Endothelial cell (in vitro differentiated cells): ENCODE measurements around the gene DGAT2. TPM values are rescaled to one million over a fixed set of nuclear protein-coding genes. Genes with fewer than 3 reads are reported as not detected.

Experiments
- DNase-seq: peaks from one replicate; pipeline ENCODE4 v3.0.0; 2021; ENCODE audit warnings: low spot score
- H3K27ac Mint-ChIP-seq: one replicate; pipeline ENCODE4 v1.8.0; 2021; ENCODE audit warnings: mixed read lengths, inconsistent platforms; ENCODE audit not compliant: unreplicated experiment
- H3K27me3 Mint-ChIP-seq: one replicate; pipeline ENCODE4 v1.8.0; 2021; ENCODE audit warnings: mild to moderate bottlenecking, moderate library complexity, mixed read lengths, inconsistent platforms; ENCODE audit not compliant: unreplicated experiment
- H3K36me3 Mint-ChIP-seq: one replicate; pipeline ENCODE4 v1.8.0; 2021; ENCODE audit warnings: mild to moderate bottlenecking, low read depth, mixed read lengths, inconsistent platforms; ENCODE audit not compliant: unreplicated experiment
- H3K4me1 Mint-ChIP-seq: one replicate; pipeline ENCODE4 v1.8.0; 2021; ENCODE audit warnings: mild to moderate bottlenecking, mixed read lengths, inconsistent platforms; ENCODE audit not compliant: unreplicated experiment
- H3K4me3 Mint-ChIP-seq: one replicate; pipeline ENCODE4 v1.8.0; 2021; ENCODE audit warnings: mild to moderate bottlenecking, mixed read lengths, inconsistent platforms; ENCODE audit not compliant: unreplicated experiment
- H3K9me3 Mint-ChIP-seq: one replicate; pipeline ENCODE4 v1.8.0; 2021; ENCODE audit warnings: mixed read lengths, inconsistent platforms; ENCODE audit not compliant: unreplicated experiment
- CTCF ChIP-seq: fragments of 200-600 bp; sonication (generic); IDR thresholded peaks from one replicate; pipeline ENCODE4 v1.5.0; 2021; ENCODE audit warnings: antibody characterized with exemption; ENCODE audit not compliant: unreplicated experiment
- total RNA-seq: library from RNA; stranded (reverse); fragmentation: NEBNext Ultra II Directional; extraction: Animal tissue kit (Norgen Biotek cat#: 25700); gene quantifications from one replicate; pipeline ENCODE4 v1.2.1, GENCODE V29; 2021; ENCODE audit not compliant: unreplicated experiment

The DGAT2 gene
- total RNA-seq, 1 donor from 2014 or later: 0.51 TPM

DNA sequence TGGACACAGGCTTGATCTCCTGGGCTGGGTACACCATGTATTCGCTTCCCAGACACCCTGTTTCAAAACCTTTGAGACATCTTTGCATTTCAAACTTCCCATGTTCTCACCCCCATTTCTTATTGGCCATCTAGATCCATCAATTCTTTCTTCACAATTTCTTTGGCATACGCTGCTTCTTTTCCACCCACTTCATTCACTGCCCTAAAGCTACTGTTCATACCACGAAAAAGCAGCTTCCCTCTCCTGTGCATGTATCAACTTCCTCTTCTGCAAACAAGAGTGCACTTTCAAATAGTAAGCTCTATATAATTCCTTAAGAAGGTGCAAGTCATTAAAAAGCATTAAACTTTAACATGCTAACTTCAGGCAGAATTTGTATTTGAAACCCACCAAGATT, 67.8 kb downstream of the DGAT2 start:
- DNase-seq: no peak
- peaks cover 3% of the 10 kb centered on the region for H3K4me1 Mint-ChIP-seq
- no peak overlapping the region for H3K27ac Mint-ChIP-seq
- peaks cover 7% of the 10 kb centered on the region for H3K36me3 Mint-ChIP-seq
- H3K9me3 Mint-ChIP-seq: no peaks in the 10 kb centered on the region
- H3K4me3 Mint-ChIP-seq: no peak overlapping the region
- peaks cover 2% of the 10 kb centered on the region for H3K27me3 Mint-ChIP-seq
- TF ChIP-seq CTCF: no peak

DNA sequence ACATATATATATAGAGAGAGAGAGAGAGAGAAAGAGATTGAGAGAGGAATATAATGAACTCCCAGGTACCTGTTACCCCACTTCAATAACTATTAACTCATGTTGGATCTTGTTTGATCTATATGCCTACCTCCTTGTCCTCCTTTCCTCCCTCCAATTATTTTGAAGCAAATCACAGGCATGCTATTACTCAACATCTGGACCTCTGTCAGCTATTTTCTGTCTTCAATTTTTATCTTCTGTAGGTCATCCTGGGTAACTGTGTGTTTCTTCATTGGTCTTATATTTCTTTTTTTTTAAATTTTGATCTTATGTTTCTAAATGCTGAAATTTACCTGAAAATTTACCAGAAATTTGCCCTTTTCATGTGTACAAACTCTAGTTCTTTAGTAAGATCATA, 71.3 kb downstream of the DGAT2 start:
- H3K27me3 Mint-ChIP-seq: peaks cover 1% of the 10 kb centered on the region
- no peaks in the 10 kb centered on the region for H3K9me3 Mint-ChIP-seq
- no peak overlapping the region for H3K4me3 Mint-ChIP-seq
- no peak for DNase-seq
- H3K36me3 Mint-ChIP-seq: no peaks in the 10 kb centered on the region
- no peak for TF ChIP-seq CTCF
- no peak overlapping the region for H3K27ac Mint-ChIP-seq
- H3K4me1 Mint-ChIP-seq: peaks cover 3% of the 10 kb centered on the region

DNA sequence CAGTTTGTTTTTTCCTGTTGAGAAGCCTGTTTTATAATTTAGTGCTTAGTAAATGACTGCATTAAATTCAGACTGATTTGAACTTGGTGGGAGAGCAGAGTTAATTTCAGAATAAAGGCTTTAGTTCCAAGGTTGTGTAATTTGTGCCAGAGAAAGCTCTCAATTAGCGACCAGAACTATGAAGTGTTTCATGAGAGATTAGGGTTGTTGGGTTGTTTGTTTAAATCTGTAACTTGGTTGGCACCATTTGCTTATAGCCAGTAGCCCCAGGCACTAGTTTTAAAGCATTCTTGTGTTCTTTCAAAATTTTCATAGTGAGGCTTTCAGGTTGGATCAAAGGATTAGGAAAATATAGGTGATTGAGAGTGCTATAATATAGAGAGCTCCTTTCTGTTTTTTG, 71.9 kb downstream of the DGAT2 start:
- DNase-seq: no peak
- Mint-ChIP-seq H3K9me3 (no peaks in the 10 kb centered on the region), H3K4me1 (peaks cover 3% of the 10 kb centered on the region), H3K27ac (no peak overlapping the region), H3K36me3 (no peaks in the 10 kb centered on the region), H3K4me3 (no peak overlapping the region), H3K27me3 (peaks cover 1% of the 10 kb centered on the region)
- no peak for TF ChIP-seq CTCF

- Mint-ChIP-seq H3K4me1 (peaks cover 3% of the 10 kb centered on the region), H3K4me3 (no peak overlapping the region), H3K9me3 (no peaks in the 10 kb centered on the region), H3K27ac (no peak overlapping the region), H3K36me3 (no peaks in the 10 kb centered on the region), H3K27me3 (peaks cover 1% of the 10 kb centered on the region)
- TF ChIP-seq CTCF: no peak
- DNase-seq: no peak
Measured at GRCh38 chr11:75841739-75842138, 73.2 kb downstream of the DGAT2 start.

DNA sequence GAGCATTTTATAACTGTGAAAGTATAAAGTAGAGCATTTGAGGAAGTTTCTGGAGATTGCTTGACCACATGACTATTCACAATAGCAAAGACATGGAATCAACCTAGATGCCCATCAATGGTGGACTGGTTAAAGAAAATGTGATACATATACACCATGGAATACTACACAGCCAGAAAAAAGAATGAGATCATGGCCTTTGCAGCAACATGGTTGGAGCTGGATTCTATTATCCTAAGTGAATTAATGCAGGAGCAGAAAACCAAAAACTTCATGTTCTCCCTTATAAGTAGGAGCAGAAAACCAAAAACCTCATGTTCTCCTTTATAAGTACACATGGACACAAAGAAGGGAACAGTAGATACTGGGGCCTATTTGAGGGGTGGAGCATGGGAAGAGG, 76.7 kb downstream of the DGAT2 start:
- Mint-ChIP-seq H3K4me3 (no peak overlapping the region), H3K9me3 (no peaks in the 10 kb centered on the region), H3K36me3 (no peaks in the 10 kb centered on the region), H3K27ac (no peak overlapping the region), H3K27me3 (no peaks in the 10 kb centered on the region), H3K4me1 (peaks cover 2% of the 10 kb centered on the region)
- TF ChIP-seq CTCF: no peak
- DNase-seq: no peak
